ENCODE data around the gene IL17RC.

DNA sequence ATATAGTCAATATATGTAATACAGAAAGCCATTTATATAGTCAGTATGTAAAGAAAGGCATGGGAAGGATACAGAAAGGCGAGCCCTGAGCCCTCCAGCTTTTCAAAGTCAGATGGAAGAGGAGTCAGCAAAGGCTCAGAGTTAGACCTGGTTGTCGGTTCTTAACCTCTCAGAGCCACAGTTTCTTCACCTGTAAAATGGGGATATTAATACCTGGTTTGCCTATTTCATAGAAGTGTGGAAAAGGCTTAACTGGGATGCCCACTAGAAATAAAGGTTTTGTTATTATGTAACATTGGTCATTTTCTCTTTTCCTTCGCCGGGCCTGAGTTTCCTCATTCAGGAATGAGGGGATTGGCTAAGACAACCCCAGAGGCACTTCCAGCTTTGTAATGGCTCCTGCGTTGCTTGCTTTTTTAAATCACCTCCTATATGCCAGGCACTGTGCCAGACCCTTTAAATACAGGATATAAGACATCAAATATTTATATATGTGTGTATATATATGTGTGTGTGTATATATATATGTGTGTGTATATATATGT, 19.1 kb downstream of the IL17RC start:
- TF ChIP-seq, protein P1, sequence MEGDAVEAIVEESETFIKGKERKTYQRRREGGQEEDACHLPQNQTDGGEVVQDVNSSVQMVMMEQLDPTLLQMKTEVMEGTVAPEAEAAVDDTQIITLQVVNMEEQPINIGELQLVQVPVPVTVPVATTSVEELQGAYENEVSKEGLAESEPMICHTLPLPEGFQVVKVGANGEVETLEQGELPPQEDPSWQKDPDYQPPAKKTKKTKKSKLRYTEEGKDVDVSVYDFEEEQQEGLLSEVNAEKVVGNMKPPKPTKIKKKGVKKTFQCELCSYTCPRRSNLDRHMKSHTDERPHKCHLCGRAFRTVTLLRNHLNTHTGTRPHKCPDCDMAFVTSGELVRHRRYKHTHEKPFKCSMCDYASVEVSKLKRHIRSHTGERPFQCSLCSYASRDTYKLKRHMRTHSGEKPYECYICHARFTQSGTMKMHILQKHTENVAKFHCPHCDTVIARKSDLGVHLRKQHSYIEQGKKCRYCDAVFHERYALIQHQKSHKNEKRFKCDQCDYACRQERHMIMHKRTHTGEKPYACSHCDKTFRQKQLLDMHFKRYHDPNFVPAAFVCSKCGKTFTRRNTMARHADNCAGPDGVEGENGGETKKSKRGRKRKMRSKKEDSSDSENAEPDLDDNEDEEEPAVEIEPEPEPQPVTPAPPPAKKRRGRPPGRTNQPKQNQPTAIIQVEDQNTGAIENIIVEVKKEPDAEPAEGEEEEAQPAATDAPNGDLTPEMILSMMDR (IDR thresholded peaks at IDR 0.05) = no peak
- TF ChIP-seq POLR2A (IDR thresholded peaks at IDR 0.05) = no peak
